ENCODE data around the gene LRRC3B.

The LRRC3B gene, protein sequence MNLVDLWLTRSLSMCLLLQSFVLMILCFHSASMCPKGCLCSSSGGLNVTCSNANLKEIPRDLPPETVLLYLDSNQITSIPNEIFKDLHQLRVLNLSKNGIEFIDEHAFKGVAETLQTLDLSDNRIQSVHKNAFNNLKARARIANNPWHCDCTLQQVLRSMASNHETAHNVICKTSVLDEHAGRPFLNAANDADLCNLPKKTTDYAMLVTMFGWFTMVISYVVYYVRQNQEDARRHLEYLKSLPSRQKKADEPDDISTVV

DNA sequence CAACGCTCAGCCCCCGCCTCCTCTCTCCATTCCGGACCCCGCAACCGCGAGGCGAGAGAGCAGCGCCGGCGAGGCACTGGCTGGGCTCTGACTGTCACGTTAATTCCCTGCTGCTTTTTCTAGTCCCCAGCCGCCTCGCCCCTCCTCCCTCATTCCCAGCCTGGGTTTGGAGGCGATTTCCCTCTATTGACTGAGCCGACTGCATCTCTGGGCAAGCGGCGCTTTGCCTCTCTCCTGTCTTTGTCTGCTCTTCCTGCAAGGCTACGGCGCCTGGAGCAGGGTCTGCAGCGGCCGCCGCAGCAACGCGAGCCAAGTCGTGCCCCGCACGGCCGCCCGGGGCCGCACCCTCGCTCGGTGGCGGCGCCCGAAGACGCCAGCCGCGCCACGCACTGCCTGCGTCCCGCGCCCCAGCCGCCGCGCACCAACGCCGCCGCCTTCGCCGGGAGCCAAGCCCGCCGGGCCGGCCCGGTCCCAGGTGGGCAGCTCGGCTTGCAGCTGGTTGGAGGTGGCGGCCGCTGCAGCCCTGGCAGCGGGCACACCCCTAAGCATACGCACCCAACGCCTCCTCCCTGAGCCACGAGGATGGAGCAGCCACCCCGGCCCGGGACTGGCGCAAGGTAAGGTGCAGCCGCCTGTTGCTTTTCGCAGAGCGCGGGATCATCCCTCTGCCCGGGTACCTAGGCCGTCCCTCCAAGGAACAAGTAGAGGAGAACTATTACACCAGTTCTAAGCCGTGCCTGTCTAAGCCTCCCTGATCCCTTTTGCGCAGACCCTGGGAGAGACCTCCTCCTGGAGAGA, at the start of gene LRRC3B:
LRRC3B (plus strand) TSS at position 152 of the 798 bp plus-strand sequence. CDS start 86,901 bp downstream, outside the sequence.
- no peak for DNase-seq (ENCODE audit: extremely low read depth, low read depth)
- H3K4me3 ChIP-seq (replicated peaks; ENCODE audit: low read depth, low read length), result no peak within 1 kb of the TSS
- TF ChIP-seq, protein P1, sequence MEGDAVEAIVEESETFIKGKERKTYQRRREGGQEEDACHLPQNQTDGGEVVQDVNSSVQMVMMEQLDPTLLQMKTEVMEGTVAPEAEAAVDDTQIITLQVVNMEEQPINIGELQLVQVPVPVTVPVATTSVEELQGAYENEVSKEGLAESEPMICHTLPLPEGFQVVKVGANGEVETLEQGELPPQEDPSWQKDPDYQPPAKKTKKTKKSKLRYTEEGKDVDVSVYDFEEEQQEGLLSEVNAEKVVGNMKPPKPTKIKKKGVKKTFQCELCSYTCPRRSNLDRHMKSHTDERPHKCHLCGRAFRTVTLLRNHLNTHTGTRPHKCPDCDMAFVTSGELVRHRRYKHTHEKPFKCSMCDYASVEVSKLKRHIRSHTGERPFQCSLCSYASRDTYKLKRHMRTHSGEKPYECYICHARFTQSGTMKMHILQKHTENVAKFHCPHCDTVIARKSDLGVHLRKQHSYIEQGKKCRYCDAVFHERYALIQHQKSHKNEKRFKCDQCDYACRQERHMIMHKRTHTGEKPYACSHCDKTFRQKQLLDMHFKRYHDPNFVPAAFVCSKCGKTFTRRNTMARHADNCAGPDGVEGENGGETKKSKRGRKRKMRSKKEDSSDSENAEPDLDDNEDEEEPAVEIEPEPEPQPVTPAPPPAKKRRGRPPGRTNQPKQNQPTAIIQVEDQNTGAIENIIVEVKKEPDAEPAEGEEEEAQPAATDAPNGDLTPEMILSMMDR (IDR thresholded peaks at IDR 0.05; ENCODE audit: low read depth, low read length, missing control alignments), result no peak

DNA sequence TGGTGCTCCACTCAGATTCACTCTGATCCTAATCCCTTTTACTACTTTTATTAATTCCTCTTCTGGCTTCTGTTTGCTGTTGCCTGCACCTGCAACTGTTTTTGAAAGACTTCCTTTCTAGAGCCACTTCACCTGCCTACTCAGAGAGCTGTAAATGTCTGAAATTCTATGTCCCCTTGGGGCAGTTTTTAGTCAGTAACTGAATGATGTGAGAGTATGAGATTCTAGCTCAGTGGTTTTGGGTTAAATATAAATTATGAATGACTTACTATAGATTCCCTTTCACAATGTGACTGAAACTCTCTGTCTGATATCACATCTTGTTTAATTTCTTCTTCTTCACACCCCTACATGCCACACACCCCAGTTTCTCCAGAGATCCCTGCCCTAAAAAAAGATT, 47.8 kb upstream of the LRRC3B start:
- no peak for DNase-seq (ENCODE audit: extremely low read depth, low read depth)
- no peak overlapping the region for H3K4me3 ChIP-seq (replicated peaks; ENCODE audit: low read depth, low read length)
- TF ChIP-seq, protein P1 (IDR thresholded peaks at IDR 0.05; ENCODE audit: low read depth, low read length, missing control alignments), result no peak

DNA sequence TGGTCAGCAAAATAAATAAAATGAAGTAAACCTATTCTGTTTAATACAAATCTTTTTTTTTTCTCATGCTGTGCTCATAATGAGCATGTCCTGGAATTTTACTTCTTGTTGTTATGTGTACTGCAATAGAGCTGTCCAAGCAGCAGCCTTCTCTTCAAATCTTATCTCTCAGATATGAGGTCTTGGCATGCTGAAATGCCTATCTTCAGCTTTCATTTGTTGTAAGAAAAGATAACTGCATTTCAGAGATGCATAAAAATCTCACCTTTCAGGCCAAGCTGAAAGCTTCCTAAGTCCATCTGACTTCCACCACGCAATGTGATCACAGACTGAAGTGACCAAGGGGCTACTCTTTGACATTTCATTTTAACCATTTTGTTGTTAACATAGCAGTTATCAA, 43.5 kb upstream of the LRRC3B start:
- no peak for DNase-seq (ENCODE audit: extremely low read depth, low read depth)
- H3K4me3 ChIP-seq (replicated peaks; ENCODE audit: low read depth, low read length), result no peak overlapping the region
- TF ChIP-seq, protein P1 (IDR thresholded peaks at IDR 0.05; ENCODE audit: low read depth, low read length, missing control alignments), result no peak

DNA sequence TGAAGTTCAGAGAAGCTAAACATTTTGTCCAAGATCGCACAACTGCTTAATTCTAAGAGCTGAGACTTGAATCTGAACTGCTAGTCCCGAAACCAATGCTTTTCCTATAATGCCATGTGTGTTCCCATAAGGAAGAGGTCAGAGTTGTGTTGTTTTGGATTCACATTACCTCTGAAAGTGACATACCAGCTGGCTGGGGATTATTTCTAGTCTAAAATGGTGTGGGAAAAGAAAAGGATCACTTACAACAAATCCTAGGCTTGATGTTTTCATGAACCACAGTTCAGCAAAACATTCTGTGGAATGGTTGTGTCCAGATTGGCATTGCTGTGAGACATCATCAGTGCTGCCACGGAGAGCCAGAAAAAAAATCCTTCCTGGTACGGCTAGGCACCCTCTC, 35.0 kb upstream of the LRRC3B start:
- H3K4me3 ChIP-seq (replicated peaks; ENCODE audit: low read depth, low read length), result no peak overlapping the region
- no peak for DNase-seq (ENCODE audit: extremely low read depth, low read depth)
- TF ChIP-seq, protein P1 (IDR thresholded peaks at IDR 0.05; ENCODE audit: low read depth, low read length, missing control alignments), result no peak

DNA sequence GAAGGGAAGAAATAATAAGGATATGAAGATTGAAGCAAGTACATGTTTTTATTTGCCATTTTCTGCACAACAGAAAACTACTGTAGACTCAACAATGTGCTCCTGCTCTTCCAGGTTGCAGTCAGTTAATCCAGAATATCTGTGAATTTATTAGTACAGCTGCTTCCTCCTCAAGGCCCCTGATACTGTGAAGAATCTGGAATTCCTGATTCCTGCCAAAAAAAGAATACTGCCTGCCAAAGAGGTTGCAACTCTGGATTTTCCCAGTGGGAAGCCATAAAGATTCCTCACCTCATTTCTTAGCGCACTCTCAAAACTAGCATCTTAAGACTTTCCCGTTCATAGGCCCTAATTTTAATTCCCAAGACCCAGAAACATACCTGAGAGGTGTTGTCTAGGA, 33.6 kb upstream of the LRRC3B start:
- no peak overlapping the region for H3K4me3 ChIP-seq (replicated peaks; ENCODE audit: low read depth, low read length)
- no peak for DNase-seq (ENCODE audit: extremely low read depth, low read depth)
- TF ChIP-seq, protein P1 (IDR thresholded peaks at IDR 0.05; ENCODE audit: low read depth, low read length, missing control alignments), result no peak

DNA sequence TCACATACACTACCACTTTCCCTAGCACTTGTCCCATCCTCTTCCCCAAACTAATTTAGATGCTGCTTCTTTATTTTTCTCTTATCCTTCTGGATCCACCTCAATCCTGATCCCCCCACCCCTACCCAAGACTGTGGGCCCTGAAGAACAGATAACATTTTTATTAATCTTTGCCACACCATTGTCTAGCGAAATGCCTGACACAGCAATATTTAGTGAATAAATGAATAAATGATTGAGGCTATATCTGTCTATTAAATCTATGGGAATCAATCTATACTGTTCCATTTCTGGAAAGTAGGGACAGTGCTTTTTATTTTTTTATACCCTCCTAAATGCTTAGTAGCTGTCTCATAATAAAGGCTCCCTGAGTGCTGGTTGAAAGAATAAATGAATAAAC, 32.9 kb upstream of the LRRC3B start:
- no peak for DNase-seq (ENCODE audit: extremely low read depth, low read depth)
- H3K4me3 ChIP-seq (replicated peaks; ENCODE audit: low read depth, low read length), result no peak overlapping the region
- TF ChIP-seq, protein P1 (IDR thresholded peaks at IDR 0.05; ENCODE audit: low read depth, low read length, missing control alignments), result no peak
